Measurements from ENCODE around the gene ARHGAP27.
"Not testable (repeated sequence)": the region's sequence is repeated elsewhere in the genome, so short reads cannot be mapped to it uniquely, and the experiment has no call there.

GRCh38 chr17:45451660-45452059 lies 19.0 kb upstream of the ARHGAP27 start:
- TF ChIP-seq CTCF (conservative IDR thresholded peaks at IDR 0.05 in 1 of 2, IDR thresholded peaks at IDR 0.05 in 1 of 2; ENCODE audit: low read depth in 1 of 2, low read length in 2 of 2); EZH2 (IDR thresholded peaks at IDR 0.05; ENCODE audit: low read length, missing control alignments): not testable (repeated sequence)
